Activated CD4-positive, alpha-beta T cell treated with anti-CD3 and anti-CD28 coated beads, Interleukin-2, amount 50 U/mL, for 48 hours (primary cell): ENCODE measurements around the gene NUP210L.
A peak's percentile ranks its signal among the peaks of the same experiment; 100 is the strongest.

Source experiments
- DNase-seq, 2 experiments: peaks; one replicate each; pipeline ENCODE4 v3.0.0-alpha.2; 2020

The NUP210L gene

GRCh38 chr1:154154534-154155191 is at the start of gene NUP210L:
Gene NUP210L (minus strand): TSS chr1:154155073.
- DNase-seq, result no peak

- DNase-seq, result no peak
Observed at GRCh38 chr1:154199563-154199879, 44.6 kb upstream of the NUP210L start.

- DNase-seq, result peak; percentile 14 to 37
Observed at GRCh38 chr1:154198756-154199562, 44.1 kb upstream of the NUP210L start.

- no peak for DNase-seq
Observed at GRCh38 chr1:154193821-154194220, 38.9 kb upstream of the NUP210L start.

- no peak for DNase-seq
Observed at GRCh38 chr1:154192476-154192875, 37.6 kb upstream of the NUP210L start.

GRCh38 chr1:154191990-154192461 is 37.2 kb upstream of the NUP210L start, which contains the start of gene TPM3:
Gene TPM3 (minus strand): TSS chr1:154192100. CDS start chr1:154192018, 82 bp downstream.
- no peak for DNase-seq

GRCh38 chr1:154190550-154190949 is 35.7 kb upstream of the NUP210L start:
- DNase-seq, result no peak

GRCh38 chr1:154186852-154187501 is 32.1 kb upstream of the NUP210L start:
- no peak for DNase-seq

- DNase-seq, result peak; percentile 77 to 83
Observed at GRCh38 chr1:154186177-154186576, 31.3 kb upstream of the NUP210L start.

- DNase-seq, result peak; percentile 97 to 98
Observed at GRCh38 chr1:154183046-154183915, 28.4 kb upstream of the NUP210L start.

GRCh38 chr1:154182344-154183045 is 27.6 kb upstream of the NUP210L start:
- DNase-seq, result peak; percentile 85 to 88

GRCh38 chr1:154181944-154182343 is 27.1 kb upstream of the NUP210L start:
- no peak for DNase-seq

- no peak for DNase-seq
Observed at GRCh38 chr1:154179946-154180687, 25.2 kb upstream of the NUP210L start.

- DNase-seq, result no peak
Observed at GRCh38 chr1:154178911-154179811, 24.3 kb upstream of the NUP210L start.

- peak in 1 of 2 experiments; percentile 34 for DNase-seq
Observed at GRCh38 chr1:154178013-154178412, 23.1 kb upstream of the NUP210L start.

- DNase-seq, result no peak
Observed at GRCh38 chr1:154176337-154176736, 21.5 kb upstream of the NUP210L start.

GRCh38 chr1:154174654-154175053 is 19.8 kb upstream of the NUP210L start:
- DNase-seq, result no peak

- DNase-seq, result no peak
Observed at GRCh38 chr1:154171880-154172279, 17.0 kb upstream of the NUP210L start.

- no peak for DNase-seq
Observed at GRCh38 chr1:154171223-154171583, 16.3 kb upstream of the NUP210L start.

GRCh38 chr1:154170547-154171222 is 15.8 kb upstream of the NUP210L start:
- DNase-seq, result peak; percentile 56 to 69
